Stimulated activated CD4-positive, alpha-beta T cell treated with anti-CD3 and anti-CD28 coated beads, Interleukin-4, amount 100 ng/mL, for 48 hours (primary cell): Measurements from ENCODE around the gene HSPG2.
"Not testable (repeated sequence)": the region's sequence is repeated elsewhere in the genome, so short reads cannot be mapped to it uniquely, and the experiment has no call there.

Experiments used
- DNase-seq, 2 donors: peaks; one replicate each; pipeline ENCODE4 v3.0.0-alpha.2; 2020; ENCODE audit warnings: low read depth in 2 of 2

Gene HSPG2

DNA sequence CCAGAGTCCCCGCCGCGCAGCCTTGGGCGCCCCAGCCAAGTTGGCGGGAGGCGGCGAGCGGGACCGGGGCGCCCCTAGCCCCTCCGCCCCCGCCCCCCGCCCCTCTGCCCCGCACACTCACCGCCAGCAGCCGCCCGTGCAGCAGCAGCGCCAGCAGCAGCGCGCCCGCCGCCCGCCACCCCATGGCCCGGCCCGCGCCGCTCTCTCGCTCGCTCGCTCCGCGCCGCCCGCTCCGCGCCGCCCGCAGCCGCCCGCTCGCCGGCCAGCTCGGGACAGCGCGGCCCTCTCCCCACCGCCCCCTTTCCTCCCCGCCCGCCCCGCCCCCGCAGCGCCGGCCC lies at the start of gene HSPG2:
Gene HSPG2, minus strand, starts transcription at position 277 of the 338 bp plus-strand sequence. Its CDS starts 93 bp downstream, at position 184.
- no peak for DNase-seq

DNA sequence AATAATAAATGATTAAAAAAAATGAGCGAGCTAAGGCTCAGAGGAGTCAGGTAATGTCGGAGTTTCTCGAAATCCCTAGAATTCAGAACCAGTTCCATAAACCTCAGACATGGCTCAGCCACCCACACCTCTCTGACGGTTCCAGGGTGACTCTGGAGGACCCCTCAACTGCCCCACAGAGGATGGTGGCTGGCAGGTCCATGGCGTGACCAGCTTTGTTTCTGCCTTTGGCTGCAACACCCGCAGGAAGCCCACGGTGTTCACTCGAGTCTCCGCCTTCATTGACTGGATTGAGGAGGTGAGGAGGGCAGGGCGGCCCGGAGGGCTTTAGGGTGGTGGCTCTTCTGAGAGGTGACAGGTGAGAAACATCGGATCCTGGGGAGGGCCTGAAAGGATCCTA lies 49.3 kb upstream of the HSPG2 start:
- not testable (repeated sequence) for DNase-seq

DNA sequence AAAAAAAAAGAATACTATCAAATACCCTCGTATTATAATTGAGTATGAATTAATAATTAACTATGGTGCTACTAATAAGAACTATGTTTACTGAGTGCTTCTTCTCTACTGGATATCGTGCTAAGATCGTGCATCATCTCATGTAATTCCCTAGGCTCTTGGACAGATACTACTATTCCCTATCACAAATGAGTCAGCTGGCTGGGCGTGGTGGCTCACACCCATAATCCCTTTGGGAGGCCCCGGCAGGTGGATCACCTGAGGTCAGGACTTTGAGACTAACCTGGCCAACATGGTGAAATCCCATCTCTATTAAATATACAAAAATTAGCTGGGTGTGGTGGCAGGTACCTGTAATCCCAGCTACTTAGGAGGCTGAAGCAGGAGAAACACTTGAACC lies 48.8 kb upstream of the HSPG2 start:
- DNase-seq, result not testable (repeated sequence)

DNA sequence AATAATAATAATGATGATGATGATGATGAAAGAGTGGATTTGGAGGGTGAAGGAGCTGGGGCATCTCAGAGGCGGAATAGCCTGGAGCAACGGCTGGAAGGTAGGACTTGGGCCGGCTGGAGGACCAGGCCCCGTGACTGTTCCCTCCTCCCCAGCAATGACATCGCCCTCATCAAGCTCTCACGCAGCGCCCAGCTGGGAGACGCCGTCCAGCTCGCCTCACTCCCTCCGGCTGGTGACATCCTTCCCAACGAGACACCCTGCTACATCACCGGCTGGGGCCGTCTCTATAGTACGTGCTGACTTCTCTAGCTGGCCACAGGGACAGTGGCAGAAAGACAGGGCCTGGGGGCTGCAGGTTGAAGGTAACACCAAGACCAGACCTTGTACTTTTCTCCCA lies 46.4 kb upstream of the HSPG2 start:
- not testable (repeated sequence) for DNase-seq

DNA sequence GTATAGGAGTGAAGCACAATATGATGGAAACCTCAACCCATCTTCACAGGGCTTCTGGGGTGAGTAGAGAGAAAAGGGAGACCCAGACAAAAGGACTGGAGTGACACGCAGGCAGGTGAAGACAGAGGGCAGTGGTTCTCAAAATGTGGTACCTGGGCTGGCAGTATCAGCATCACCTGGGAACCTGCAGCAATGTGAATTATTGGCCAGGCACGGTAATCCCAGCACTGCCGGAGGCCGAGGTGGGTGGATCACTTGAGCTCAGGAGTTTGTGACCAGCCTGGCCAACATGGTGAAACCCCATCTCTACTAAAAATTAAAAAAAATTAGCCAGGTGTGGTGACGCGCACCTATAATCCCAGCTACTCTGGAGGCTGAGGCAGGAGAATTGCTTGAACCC lies 45.0 kb upstream of the HSPG2 start:
- DNase-seq, result not testable (repeated sequence)

DNA sequence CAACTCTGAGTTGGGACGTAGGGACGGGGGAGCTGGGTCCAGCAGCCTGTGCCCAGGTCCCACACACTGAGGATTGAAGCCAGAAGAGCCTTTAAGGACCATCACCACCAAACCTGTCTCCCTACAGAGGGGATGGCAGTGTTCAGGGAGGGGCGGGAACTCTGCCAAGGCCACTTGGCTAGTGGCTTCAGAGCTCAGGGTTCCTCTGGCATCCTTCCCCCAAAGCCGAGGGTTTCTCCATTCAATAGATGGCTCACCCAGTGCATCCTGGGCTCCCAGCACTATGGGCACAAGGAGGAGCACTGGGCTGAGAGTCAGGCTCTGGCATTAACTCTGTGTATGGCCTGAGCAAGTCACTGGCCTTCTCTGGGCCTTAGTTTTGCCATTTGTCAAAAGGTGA lies 44.1 kb upstream of the HSPG2 start:
- DNase-seq, result not testable (repeated sequence)

DNA sequence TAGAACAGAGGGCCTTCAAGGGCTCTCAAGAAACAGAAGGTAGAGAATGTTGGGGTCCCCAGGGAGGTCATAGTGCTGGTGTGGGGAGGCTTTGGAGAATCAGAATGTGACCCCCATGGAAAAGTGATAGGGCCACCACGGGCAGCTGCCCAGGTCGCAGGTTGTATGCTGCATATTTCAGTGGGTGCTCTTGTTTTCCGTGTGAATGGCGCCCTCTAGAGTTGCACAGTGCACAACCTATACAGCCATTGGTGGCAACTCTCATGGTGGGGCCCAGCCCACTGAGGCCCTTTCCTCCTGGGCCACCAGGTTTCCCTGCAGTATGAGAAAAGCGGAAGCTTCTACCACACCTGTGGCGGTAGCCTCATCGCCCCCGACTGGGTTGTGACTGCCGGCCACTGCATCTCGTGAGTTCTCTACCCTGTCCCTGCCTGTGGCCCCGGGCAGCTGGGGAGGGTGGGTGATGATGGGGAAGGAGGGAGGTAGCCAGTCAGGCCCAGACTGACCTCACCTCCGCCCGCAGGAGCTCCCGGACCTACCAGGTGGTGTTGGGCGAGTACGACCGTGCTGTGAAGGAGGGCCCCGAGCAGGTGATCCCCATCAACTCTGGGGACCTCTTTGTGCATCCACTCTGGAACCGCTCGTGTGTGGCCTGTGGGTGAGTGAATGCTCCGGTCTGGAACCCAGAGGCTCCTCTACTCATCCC lies 43.6 kb upstream of the HSPG2 start:
- DNase-seq, result not testable (repeated sequence)

DNA sequence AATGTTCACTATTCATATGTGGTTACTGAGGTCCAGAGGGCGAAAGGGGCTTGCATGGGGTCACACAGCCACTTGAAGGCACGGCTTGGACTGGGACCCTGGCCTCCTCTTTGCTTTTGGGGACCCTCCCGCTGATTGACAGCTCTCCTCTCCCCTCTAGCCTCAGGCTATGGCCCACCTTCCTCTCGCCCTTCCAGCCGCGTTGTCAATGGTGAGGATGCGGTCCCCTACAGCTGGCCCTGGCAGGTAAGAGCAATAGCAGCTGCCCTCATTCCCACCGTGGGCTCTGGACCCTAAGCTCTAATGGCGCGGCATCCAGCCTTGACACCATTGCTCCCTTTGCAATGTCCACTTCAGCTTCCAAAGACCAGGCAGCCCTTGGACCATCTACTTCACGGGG lies 41.1 kb upstream of the HSPG2 start:
- DNase-seq, result not testable (repeated sequence)

DNA sequence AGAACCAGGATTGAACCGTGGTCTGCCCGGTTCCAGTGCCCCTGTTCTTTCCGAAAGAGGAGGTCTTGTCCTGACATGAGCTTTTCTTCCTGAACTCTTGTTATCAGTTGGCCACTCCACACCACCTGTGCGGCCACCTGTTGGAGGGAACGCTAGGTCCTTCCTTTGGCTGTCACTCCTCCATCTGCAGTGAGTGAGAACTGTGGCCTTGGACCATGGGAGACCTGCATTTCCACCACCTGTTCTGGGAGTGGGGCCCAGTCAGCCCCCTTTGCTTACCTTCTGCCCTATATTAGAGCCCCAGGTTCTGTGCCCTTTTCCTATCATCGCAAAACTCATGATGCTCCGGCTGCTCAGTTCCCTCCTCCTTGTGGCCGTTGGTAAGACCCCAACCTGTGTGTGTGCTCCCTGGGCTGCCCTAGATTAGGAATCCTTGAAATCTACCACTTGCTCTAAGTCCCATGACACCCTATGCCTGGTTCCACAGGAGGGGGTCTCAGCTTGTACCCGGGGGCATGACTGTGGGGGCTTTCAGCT lies 39.7 kb upstream of the HSPG2 start, which contains the start of gene CELA3B:
Gene CELA3B, plus strand, starts transcription at position 320 of the 537 bp plus-strand sequence. Its CDS starts 18 bp downstream, at position 338.
- DNase-seq, result not testable (repeated sequence)

DNA sequence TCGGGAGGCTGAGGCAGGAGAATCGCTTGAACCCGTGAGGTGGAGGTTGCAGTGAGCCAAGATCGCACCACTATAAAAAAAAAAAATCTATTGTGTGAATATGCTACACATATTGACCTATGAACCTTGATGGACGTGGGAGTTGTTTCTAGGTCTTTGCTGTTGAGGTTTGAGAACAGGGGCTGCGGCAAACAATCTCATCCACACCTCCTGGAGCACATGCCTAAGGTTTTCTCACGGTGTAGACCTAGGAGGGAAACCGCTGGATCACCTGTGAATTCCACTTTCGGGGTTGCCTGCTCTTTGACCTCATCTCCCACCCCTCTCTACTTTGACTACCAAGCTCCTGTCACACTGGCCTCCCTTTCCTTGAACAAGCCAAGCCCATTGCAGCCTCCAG lies 38.2 kb upstream of the HSPG2 start:
- not testable (repeated sequence) for DNase-seq

DNA sequence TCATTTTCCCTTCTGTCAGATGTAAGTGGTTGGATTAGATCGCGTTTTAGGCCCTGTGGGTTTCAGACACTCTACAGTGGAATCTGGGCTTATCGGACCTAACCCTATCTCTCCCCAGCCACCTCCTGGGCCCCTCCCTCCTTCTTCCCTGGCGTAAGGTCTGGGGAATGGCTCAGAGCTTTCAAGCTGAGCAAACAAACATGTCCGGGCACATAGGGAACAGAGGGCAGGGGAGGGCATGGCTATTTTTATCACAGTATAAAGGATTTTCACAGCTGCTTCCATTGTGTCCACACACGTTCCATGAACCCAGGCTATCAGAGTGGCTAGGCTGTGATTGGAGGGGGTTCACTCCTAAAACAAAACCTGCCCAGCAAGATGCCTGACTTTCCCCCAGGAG lies 37.6 kb upstream of the HSPG2 start:
- DNase-seq, result not testable (repeated sequence)

DNA sequence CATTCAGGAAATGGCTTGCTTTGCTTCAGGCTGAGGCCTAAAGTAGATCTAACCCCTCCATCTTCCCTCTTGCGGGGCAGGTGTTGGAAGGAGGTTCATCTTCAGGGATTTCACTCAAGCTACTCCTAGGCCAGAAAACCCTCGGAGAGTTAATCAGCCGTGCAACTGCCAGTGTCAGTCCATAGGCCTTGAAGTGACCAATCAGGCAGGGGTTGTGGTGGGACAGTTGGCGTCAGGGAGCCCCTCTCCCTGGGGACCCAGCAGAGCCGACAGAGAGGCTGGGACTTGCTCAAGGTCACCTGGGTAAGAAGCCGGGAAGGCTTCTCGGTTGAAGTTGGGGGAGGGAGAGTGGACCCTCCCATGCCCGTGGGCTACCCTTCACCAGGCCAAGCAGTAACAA lies 36.8 kb upstream of the HSPG2 start:
- DNase-seq, result not testable (repeated sequence)

DNA sequence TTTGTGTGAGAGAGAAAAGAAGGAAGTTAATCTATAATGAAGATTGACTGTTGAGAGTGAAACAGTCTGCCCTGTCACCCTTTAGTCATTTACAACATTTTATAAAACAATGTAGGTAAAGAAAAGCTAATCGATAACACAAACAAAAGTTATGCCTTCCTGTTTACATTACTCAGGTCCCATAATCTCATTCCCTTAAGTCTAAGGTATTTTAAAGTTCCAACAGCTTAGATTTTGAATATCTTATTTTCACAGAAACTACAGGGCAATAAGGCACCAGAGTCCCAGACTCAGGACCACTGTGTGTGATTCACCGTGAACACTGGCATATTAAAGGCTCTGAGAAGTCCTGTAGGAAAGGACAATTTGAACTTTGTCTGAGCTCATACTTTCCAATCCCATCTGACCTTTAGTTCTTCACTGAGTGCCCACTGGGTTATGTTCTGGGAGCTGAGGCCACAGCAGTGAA lies 35.9 kb upstream of the HSPG2 start:
- not testable (repeated sequence) for DNase-seq

DNA sequence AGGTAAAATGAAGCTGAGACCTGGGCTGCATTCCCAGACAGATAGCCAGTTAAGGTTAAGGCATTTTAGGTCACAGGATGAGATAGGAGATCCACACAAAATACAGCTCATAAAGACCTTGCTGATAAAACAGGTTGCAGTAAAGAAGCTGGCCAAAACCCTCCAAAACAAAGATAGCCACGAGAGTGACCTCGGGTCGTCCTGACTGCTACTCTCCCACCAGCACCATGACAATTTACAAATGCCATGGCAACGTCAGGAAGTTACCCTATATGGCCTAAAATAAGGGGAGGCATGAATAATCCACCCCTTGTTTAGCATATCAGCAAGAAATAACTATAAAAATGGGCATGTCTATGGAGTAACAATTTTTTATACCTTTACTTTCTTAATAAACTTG lies 33.4 kb upstream of the HSPG2 start:
- DNase-seq, result not testable (repeated sequence)

DNA sequence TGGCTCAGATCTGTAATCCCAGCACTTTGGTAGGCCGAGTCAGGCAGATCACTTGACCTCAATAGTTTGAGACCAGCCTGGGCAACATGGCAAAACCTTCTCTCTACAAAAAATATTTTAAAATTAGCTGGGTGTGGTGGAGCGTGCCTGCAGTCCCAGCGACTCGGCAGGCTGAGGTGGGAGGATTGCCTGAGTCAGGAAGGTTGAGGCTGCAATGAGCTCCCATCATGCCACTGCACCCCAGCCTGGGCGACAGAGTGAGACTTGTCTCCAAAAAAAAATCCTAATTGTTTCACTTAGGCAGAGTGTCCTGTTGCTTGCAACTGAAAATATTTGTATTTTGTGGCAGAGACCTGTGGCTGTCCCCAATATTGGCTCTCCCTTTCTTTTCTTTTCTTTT lies 32.0 kb upstream of the HSPG2 start:
- not testable (repeated sequence) for DNase-seq

DNA sequence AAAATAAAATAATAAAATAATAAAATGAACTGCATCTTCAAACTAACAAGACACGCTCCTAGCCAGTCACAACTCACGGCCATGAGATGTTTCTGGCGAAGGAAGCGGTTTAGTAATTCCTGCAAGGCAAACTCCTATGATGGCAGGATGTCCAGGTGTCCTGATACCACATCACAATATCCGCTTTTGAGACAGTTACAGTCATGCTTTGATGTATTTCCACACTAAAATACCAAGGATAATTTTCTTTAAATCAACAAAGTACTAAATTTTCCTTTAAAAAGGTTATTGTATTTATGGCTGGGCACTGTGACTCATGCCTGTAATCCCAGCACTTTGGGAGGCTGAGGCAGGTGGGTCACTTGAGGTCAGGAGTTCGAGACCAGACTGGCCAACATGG lies 30.1 kb upstream of the HSPG2 start:
- not testable (repeated sequence) for DNase-seq

DNA sequence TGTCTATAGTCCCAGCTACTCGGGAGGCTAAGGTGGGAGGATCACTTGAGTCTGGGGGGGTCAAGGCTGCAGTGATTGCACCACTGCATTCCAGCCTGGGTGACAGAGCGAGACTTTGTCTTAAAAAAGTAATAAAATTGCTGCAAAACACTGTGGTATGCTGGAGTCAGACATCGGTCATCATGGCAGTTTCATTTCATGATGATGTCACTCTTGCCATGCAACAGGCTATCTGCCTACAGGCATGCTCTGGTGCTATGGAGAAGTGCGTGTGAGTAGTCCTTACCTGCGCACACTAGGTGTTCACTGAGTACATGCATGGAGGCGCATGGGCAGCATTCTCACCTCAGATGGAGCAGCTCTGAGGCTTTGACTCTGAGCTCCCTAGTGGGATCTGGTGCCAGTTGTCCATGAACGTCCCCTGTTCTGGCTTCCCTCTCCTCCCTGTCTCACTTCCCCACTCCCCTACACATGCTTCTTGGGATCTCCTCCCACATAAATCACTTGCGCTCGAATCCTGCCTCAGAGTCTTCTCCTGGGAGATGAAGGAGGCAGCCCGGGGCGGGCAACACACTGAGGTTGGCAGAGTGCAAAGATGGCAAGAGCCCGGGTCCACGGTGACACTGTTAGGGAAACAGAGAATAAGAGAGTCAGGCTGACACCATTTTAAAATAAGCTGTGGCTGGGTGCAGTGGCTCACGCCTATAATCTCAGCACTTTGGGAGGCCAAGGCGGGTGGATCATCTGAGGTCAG lies 29.3 kb upstream of the HSPG2 start:
- DNase-seq, result no peak

DNA sequence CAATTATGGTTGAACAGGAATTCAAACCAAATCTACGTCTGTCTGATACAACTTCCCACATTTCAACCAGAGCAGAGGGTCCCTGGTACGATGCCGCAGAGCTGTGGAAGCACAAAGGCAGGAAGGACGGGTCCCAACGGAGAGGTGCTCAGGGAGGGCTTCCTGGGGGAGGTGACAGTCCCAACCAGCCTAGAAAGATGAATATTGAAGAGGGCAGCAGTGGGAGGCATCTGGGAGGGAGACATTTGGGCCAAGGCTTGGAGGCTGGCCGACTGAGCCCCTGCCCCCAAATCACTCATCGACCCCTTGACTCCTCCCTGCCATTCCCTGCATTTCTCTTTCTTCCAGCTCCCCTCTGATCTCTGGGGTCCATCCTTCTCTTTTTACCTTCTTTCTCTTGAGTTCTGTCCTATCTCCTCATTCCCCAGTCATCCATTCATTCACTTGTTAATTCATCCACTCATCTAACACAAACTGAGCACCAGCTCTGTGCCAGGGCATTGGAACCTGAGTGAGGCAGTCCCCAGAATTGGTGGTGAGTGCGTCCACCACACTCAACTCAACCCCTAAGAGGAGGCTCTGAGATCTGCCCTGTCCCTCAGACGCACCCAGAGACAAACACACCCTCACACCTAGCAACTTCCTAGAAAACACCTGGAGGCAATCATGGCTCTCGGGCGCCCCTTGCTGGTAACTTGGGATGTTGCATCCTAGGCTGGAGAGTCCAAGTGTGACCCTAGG lies 26.5 kb upstream of the HSPG2 start:
- DNase-seq, result peak; percentile 71 to 85

DNA sequence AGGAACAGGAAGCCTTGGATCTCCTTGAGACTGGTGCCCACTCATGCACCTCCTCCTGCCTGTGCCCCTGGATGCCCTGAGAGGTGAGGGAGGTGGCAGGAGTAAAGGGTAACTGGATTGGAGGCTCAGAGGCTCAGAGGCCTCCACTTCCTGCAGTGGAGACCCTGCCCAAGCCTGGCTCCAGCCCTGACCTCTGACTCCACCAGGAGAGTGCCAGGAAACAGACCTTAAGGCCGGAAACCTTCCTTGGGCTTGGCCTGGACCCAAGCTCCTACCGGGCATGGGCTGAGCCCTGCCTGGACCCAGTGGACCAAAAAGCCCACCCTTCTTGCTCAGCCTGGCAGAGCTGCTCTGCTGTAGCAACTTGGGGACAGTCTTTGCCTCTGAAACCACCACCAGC lies 24.7 kb upstream of the HSPG2 start:
- no peak for DNase-seq

DNA sequence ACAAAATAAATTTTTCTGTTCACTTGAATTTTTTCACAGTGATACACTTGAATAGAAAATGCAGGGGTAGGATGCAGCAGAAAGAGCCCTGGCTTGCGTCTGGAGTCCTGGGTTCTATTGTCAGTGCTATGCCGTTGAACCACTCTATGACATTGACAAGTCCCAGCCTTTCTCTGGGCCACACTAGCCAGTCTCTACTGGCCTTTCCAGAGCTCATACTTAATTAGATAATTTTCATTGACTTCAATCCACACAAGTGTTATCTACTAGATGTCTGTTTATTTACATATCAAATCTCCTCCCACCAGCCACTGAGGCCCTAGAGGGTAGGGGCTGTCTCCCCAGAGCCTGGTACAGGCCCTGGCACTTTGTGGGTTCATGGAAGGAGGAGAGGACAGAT lies 24.2 kb upstream of the HSPG2 start:
- no peak for DNase-seq

DNA sequence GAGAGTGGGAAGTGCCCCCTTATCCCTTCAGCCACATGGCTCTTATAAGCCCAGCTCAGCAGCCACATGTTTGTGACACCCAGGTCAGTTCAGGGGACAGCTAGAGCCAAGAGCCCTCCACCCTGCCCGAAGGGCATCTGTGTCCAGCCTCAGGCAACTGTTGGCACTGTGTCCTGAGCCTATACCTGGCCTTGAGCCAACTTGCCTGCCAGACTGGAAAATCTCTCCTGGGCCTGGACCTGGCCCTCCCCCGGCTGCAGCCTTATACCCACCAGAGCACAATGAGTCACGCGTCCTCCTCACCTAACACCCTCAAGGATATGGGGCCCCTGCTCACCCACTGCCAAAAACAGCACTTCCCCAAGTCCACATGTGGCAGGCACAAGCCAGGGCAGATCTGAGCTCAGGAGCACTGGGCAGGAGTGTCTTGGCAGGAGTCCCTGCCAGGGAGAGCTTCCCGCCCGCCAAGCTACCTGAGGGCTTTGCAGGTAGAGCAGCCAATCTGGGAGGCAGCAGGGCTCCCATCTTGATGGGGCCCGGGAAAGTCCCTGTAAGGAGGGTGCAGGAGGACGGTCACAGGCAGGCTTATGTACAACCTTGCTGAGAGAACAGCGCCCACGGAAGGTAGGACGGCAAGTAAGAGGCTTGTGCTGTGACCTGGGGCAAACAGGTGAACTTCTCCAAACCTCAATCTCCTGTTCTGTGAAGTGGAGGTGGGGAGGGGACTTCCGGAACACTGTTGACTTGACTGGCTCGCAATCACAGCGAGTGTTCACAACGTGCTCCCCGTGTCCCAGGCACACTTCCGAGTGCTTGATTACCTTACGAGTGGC lies 19.8 kb upstream of the HSPG2 start:
- no peak for DNase-seq
